ENCODE results near the gene CDH22. TPM values are rescaled to one million over a fixed set of nuclear protein-coding genes. Genes with fewer than 3 reads are reported as not detected.

The CDH22 gene
- total RNA-seq, 3 donors from 2014 or later (not counting 1 experiment from before 2014, with no cell fraction given): not detected

DNA sequence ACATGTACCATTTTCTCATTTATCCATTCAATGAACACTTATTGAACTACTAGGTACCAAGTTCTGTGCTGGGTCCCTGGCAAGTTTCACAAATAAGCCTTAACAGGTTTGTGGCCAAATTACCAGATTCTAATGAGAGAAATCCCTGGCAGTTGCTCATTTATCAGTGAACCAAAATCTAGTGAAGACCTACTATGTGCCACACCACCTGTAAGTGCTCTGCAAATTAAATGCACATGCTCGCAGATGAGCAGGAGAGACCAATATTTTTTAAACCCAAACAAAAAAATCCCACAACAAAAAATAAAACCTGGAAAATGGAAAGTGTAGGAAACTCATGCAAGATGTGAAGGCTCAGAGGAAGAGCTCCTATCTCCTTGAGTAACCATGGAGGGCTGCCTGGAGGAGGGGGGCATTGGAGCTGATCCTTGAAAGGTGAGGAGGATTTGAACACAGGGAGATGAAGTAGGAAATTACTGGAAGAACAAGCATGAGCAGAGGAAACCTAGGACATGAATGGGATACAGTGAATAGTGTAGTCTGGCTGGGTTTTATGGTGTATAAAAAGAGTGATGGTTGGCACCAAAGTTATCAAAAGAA, 48.9 kb downstream of the CDH22 start:
- no CpG with 5 or more reads among the region's 1 CpG for WGBS (ENCODE audit: insufficient coverage)
- no peak overlapping the region for H3K4me3 Mint-ChIP-seq
- Histone ChIP-seq H3K27me3 (ENCODE audit: control insufficient read depth, insufficient read depth, low read length) (no peaks in the 10 kb centered on the region), H3K36me3 (ENCODE audit: control insufficient read depth, insufficient read depth, low read length) (no peaks in the 10 kb centered on the region), H3K9me3 (ENCODE audit: control insufficient read depth, insufficient read depth, low read length) (no peaks in the 10 kb centered on the region), H3K4me3 (ENCODE audit: low read length) (no peak overlapping the region), H3K27ac (ENCODE audit: low read length) (no peak overlapping the region), H3K4me1 (ENCODE audit: control insufficient read depth, insufficient read depth, low read length) (no peaks in the 10 kb centered on the region)
- no peak for ATAC-seq
- H3K27ac Mint-ChIP-seq: no peak overlapping the region
- no peaks in the 10 kb centered on the region for H3K4me1 Mint-ChIP-seq
- H3K27me3 Mint-ChIP-seq (ENCODE audit: low read depth in 2 of 2): peaks cover 13 to 23% of the 10 kb centered on the region in 2 donors
- TF ChIP-seq, protein P1, sequence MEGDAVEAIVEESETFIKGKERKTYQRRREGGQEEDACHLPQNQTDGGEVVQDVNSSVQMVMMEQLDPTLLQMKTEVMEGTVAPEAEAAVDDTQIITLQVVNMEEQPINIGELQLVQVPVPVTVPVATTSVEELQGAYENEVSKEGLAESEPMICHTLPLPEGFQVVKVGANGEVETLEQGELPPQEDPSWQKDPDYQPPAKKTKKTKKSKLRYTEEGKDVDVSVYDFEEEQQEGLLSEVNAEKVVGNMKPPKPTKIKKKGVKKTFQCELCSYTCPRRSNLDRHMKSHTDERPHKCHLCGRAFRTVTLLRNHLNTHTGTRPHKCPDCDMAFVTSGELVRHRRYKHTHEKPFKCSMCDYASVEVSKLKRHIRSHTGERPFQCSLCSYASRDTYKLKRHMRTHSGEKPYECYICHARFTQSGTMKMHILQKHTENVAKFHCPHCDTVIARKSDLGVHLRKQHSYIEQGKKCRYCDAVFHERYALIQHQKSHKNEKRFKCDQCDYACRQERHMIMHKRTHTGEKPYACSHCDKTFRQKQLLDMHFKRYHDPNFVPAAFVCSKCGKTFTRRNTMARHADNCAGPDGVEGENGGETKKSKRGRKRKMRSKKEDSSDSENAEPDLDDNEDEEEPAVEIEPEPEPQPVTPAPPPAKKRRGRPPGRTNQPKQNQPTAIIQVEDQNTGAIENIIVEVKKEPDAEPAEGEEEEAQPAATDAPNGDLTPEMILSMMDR (IDR thresholded peaks at IDR 0.05): no peak
- DNase-seq: no peak
- intact Hi-C loops (cut with micrococcal nuclease): no loop called here
- H3K36me3 Mint-ChIP-seq: no peaks in the 10 kb centered on the region
- no peaks in the 10 kb centered on the region for H3K9me3 Mint-ChIP-seq

DNA sequence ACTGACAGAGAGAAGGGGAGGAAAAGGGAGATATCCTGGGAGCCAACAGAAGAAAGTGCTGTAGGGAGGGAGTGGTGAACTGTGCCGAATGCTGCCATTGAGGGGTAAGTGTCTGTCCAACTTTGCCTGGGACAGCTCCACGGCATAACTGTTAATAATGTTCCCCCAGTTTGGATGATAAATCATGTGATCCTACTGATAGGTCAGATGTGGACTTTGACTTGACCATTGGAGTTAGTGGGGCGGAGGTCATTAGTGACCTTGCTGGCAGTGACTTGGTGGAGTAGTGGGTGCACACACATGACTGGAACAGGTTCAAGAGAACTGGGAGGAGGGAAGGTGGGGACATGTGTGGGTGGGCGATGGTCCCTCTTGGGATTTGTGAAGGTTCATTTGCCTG, 50.4 kb downstream of the CDH22 start:
- no peaks in the 10 kb centered on the region for H3K9me3 Mint-ChIP-seq
- no peak for DNase-seq
- no peak overlapping the region for H3K27ac Mint-ChIP-seq
- WGBS (ENCODE audit: insufficient coverage): 78% methylated on average over 4 of the region's 4 CpGs
- H3K9me3 ChIP-seq (ENCODE audit: control insufficient read depth, insufficient read depth, low read length): no peaks in the 10 kb centered on the region
- TF ChIP-seq, protein P1 (IDR thresholded peaks at IDR 0.05): no peak
- no peak overlapping the region for H3K4me3 ChIP-seq (ENCODE audit: low read length)
- H3K4me1 Mint-ChIP-seq: no peaks in the 10 kb centered on the region
- H3K27me3 ChIP-seq (ENCODE audit: control insufficient read depth, insufficient read depth, low read length): no peaks in the 10 kb centered on the region
- H3K27ac ChIP-seq (ENCODE audit: low read length): no peak overlapping the region
- H3K27me3 Mint-ChIP-seq (ENCODE audit: low read depth in 2 of 2): peaks cover 22 to 26% of the 10 kb centered on the region in 2 donors
- H3K4me3 Mint-ChIP-seq: no peak overlapping the region
- no peaks in the 10 kb centered on the region for H3K4me1 ChIP-seq (ENCODE audit: control insufficient read depth, insufficient read depth, low read length)
- H3K36me3 ChIP-seq (ENCODE audit: control insufficient read depth, insufficient read depth, low read length): no peaks in the 10 kb centered on the region
- ATAC-seq: no peak
- H3K36me3 Mint-ChIP-seq: no peaks in the 10 kb centered on the region
- intact Hi-C loops (cut with micrococcal nuclease): no loop called here

DNA sequence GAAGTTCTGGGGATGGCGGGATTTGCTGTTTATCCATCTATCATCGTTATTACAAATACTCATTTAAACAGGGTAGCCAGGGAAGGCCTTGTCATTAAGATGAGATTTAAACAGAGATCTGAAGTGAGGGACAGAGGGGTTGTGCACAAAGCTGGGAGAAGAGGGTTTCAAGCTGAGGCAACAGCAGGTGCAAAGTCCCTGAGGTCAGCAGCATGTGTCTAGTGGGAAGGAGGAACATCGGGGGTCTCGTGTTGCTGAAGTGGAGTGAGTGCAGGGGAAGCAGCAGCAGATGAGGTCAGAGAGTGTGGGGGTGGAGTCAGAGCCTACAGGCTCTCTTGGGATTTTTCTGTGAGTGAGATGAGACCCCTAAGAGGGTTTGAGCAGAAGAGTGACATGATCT, 52.0 kb downstream of the CDH22 start:
- Mint-ChIP-seq H3K27me3 (ENCODE audit: low read depth in 2 of 2) (peaks cover 29 to 38% of the 10 kb centered on the region in 2 donors), H3K9me3 (no peaks in the 10 kb centered on the region)
- no peaks in the 10 kb centered on the region for H3K9me3 ChIP-seq (ENCODE audit: control insufficient read depth, insufficient read depth, low read length)

More for the DNA sequence above, 52.0 kb downstream of the CDH22 start:
- TF ChIP-seq, protein P1 (IDR thresholded peaks at IDR 0.05): no peak
- 57% methylated on average over 3 of the region's 4 CpGs for WGBS (ENCODE audit: insufficient coverage)
- no peaks in the 10 kb centered on the region for H3K4me1 Mint-ChIP-seq
- Histone ChIP-seq H3K4me3 (ENCODE audit: low read length) (no peak overlapping the region), H3K36me3 (ENCODE audit: control insufficient read depth, insufficient read depth, low read length) (no peaks in the 10 kb centered on the region), H3K27me3 (ENCODE audit: control insufficient read depth, insufficient read depth, low read length) (peaks cover 3% of the 10 kb centered on the region), H3K4me1 (ENCODE audit: control insufficient read depth, insufficient read depth, low read length) (no peaks in the 10 kb centered on the region), H3K27ac (ENCODE audit: low read length) (no peak overlapping the region)
- H3K4me3 Mint-ChIP-seq: no peak overlapping the region
- intact Hi-C loops (cut with micrococcal nuclease): no loop called here
- ATAC-seq (no peak), DNase-seq (no peak)
- no peak overlapping the region for H3K27ac Mint-ChIP-seq
- no peaks in the 10 kb centered on the region for H3K36me3 Mint-ChIP-seq
